ENCODE results near the gene AKR1C4.
"Not testable (repeated sequence)": the region's sequence is repeated elsewhere in the genome, so short reads cannot be mapped to it uniquely, and the experiment has no call there.

AKR1C4 gene

DNA sequence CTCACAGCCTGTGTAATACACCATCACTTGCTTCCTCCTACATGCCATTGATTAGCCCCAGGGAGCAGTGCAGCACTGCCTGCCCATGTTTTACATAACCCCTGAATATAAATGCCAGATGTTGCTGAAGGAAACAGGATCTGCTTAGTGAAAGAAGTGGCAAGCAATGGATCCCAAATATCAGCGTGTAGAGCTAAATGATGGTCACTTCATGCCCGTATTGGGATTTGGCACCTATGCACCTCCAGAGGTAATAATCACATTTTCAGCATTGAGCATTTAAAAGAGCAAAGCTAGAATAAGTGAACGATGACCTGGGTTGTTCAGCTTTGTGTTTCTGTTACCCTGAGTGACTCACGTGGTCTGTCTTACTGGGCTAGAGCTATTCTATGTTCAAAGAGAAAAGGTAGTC is at the start of gene AKR1C4:
Gene AKR1C4 (plus strand): TSS at position 136 of the 412 bp plus-strand sequence. CDS start 31 bp downstream, at position 167.
- DNase-seq, result no peak

GRCh38 chr10:5146920-5147254 is 49.8 kb upstream of the AKR1C4 start:
- no peak for DNase-seq

DNA sequence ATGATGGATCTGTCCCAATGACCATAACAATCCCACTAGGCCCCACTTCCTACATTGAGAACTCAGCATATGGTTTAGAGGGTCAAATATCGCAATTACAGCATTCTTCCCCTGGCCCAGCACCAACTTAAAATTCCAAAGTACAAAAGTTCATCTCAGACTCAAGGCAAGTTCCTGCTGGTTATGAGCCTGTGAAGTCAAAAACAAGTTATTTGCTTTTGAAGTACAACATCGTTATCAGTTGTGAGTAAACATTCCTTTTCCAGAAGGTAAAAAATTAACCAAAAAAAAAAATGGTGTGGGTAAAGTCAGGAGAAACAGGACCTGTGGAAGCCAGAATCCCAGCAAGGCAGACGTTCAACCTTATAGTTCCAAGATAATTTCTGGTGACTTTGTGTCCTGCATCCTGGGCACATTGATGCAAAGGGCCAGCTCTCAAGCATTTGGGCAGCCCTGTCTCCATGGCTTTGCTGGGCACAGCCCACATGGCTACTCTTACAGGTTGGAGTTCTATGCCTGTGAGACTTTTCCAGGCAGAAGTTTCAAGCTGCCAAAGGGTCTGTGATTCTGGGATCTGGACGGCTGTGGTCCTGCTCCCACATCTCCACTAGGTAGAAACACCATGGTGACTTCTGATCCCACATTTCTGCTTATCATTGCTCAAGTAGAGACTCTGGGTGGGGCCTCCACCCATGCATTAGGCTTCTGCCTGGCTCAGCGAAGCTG is 49.2 kb upstream of the AKR1C4 start:
- no peak for DNase-seq

DNA sequence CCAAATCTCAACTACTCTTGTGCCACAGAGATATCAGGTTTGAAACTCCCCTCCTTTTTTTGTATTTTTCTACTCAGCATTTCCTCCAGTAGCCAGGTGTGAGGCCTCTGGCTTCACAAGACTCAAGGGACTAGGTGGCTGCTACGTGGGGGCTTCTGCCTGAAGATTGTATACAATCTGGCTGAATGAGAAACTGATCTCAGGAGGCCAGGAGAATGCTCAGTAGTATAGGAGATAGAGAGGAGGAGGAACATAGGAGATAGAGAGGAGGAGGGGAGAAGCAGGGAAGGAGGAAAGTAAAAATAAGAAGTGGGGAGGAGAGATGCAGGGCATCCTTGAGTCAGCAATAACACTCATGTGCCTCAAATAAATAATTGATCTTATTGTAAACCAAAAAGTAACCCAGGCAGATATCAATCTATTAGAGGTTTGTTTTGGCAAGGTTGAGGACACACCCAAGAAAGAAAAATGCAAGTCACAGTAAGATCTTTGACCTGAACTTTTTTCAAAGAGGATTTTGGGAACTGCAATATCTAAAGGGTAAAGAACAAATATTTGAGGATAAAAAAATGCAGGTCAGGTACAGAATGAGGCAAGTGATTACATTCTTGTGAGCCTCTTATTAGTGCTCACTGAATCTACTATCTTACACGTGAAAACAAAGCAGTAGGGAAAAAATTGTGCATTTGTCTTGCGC is 48.5 kb upstream of the AKR1C4 start:
- DNase-seq, result no peak

GRCh38 chr10:5148678-5149032 is 48.0 kb upstream of the AKR1C4 start:
- DNase-seq, result no peak

- no peak for DNase-seq
These were observed 45.6 kb upstream of the AKR1C4 start for GRCh38 chr10:5151076-5151475.

GRCh38 chr10:5155951-5156350 is 40.7 kb upstream of the AKR1C4 start:
- DNase-seq, result no peak

DNA sequence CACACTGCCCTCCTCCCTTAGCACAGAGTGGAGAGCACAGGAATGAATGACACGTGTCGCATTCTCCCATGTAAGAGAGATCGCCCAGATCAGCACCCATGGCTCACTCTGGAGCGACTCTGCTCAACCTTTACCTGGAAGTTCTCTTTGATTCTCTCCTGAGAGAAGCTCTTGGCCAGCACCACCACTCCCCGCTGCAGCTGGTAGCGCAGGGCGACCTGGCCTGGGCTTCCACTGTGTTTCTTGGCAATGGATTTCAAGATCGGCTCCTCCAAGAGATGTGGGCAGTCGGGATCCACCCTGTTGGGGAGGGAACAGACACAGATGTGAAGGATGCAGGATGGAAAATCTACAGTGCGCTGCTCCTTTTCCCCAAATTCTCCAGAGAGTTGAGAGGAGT is 39.1 kb upstream of the AKR1C4 start:
- DNase-seq, result no peak

GRCh38 chr10:5159126-5159525 is 37.5 kb upstream of the AKR1C4 start:
- DNase-seq, result no peak

DNA sequence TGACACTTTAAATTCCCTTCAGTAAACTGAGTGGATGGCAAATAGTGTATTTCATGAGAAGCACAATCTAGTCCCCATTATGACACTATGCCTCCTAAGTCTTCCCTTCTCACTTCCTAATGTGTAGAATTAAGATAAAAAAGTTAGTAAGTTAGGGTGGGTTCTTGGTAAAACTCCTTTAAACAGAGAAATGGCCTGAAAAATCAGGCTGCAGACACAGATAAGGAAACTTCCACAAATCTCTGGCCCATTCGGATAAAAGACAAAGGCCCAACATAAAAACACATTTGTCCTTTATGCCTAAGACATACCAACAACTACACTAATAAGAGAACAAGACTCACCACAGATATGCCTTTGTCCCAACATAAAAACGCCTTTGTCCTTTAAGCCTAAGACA is 33.1 kb upstream of the AKR1C4 start:
- DNase-seq, result no peak

DNA sequence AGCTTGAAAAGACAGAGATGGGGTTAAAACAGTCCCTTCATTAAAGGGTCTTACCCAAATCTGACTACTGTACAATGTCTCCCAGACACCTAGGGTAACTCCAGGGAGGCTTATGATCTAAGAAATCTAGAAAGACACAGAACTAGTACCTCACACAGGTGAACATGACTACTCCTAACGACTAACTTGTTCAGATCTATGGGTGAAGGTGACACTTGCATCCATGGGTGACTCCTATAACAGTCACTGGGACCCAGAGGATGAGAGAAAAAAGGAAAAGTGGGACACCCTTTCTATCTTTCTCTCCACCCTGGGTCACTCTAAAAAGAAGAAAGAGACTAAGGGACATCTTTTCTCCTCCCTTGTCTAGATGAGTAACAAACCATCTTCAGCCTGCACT is 30.9 kb upstream of the AKR1C4 start:
- DNase-seq, result peak; percentile 52 to 54

- DNase-seq, result no peak
These were observed 27.7 kb upstream of the AKR1C4 start for GRCh38 chr10:5168897-5169420.

- DNase-seq, result not testable (repeated sequence)
These were observed 21.1 kb upstream of the AKR1C4 start for GRCh38 chr10:5175581-5175980.

DNA sequence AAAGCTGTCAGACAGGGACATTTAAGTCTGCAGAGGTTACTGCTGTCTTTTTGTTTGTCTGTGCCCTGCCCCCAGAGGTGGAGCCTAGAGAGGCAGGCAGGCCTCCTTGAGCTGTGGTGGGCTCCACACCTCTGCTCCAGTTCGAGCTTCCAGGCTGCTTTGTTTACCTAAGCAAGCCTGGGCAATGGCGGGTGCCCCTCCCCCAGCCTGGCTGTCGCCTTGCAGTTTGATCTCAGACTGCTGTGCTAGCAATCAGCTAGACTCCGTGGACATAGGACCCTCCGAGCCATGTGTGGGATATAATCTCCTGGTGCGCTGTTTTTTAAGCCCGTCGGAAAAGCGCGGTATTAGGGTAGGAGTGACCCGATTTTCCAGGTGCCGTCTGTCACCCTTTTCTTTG is 16.1 kb upstream of the AKR1C4 start:
- DNase-seq, result not testable (repeated sequence)

DNA sequence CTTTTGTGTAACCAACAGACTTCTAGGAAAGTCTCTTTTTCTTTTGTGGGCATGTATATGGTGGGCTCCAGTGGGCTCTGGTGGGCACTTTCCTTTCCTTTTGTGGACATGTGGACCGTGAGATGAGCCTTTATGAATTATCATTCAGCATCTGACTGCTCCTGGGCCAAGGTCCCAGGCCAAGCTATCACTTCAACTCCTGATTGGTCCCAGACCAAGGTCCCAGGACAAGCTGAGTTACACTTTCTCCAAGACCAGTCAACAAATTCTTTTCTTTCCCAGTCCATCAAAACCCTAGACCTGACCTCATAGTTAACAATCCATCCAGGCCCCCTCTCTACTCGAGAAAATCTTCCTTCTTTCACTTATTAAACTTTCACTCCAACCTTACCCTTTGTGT is 12.7 kb upstream of the AKR1C4 start:
- no peak for DNase-seq

GRCh38 chr10:5184987-5185775 is 11.5 kb upstream of the AKR1C4 start, which contains the start of gene AKR1C8:
AKR1C8 (minus strand) TSS chr10:5185150; CDS start chr10:5185104, 46 bp downstream.
- no peak for DNase-seq

GRCh38 chr10:5187867-5188266 is 8.8 kb upstream of the AKR1C4 start:
- no peak for DNase-seq

- DNase-seq, result no peak
These were observed 8.3 kb upstream of the AKR1C4 start for GRCh38 chr10:5188358-5188757.

DNA sequence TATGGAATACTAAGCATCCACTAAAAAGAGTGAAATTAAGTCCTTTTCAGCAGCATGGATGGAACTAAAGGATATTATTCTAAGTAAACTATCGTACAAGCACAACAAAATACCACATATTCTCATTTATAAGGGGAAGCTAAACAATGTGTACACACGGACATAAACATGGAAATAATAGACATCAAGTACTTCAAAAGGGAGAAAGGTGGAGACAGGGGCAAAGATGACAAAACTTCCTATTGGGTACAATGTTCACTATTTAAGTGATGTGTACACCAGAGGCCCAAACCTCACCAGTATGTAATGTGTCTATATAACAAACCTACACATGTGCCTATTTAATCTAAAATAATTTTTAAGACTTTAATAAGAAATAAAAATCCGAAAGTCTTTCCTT is 2.2 kb upstream of the AKR1C4 start:
- DNase-seq, result no peak

DNA sequence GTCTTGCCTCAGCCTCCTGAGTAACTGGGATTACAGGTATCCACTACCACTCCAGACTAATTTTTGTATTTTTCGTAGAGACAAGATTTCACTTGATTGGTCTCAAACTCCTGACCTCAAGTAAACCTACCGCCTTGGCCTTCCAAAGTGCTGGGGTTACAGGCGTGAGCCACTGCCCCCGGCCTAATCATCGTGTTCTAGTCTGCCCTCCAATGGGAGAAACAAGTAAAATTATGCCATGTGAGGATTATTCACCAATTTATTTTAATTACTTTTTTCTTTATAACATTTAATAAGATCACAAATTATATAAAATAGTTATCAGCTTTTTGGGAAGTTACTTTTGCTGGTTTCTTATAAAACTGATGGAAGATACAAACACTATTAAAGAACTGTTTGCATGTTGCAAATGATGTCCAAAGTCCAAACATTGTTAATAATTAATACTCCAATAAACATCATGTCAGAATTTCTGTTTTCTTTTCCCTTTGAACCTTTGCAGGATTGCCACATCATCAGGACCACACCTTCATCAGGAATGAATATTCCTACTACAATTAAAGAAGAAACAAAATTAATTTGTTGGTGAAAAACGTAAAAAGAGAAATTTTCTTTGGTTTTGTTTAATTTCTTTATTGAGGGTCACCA is 786 bp upstream of the AKR1C4 start:
- no peak for DNase-seq

DNA sequence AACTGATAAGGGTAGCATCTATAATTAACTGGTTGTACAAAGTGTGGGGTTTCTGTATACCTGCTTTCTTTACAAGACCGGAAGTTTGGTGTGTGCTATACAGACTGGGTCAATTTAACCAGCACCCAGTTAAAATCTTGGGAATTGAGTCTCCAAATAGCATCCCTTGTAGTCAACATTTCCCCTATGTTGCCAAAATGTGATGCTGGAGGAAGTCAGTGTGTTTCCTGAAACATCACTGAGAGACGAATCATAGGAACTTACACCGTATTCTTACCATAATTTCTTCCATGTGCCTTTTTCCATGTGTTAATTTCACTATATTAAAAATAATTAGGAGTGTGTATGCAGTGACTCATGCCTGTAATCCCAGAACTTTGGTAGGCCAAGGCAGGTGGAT is 1.7 kb downstream of the AKR1C4 start:
- DNase-seq, result no peak

GRCh38 chr10:5199398-5199797 is 2.8 kb downstream of the AKR1C4 start:
- no peak for DNase-seq

- DNase-seq, result peak in 1 of 2 experiments; percentile 16
These were observed 10.2 kb downstream of the AKR1C4 start for GRCh38 chr10:5206799-5207198.

Data from Kasumi-1 (cell line).